ENCODE measurements around the gene HP1BP3.

HP1BP3 gene

GRCh38 chr1:20695515-20695914 lies 91.6 kb downstream of the HP1BP3 start:
- DNase-seq (ENCODE audit: low spot score), result no peak
- FAIRE-seq, result no peak

- no peak for DNase-seq (ENCODE audit: low spot score)
- no peak for FAIRE-seq
These were observed 93.5 kb downstream of the HP1BP3 start for GRCh38 chr1:20693623-20694022.
